KMS-11 (cell line): ENCODE results near the gene ANKRD49.
"Not testable (repeated sequence)": the region's sequence is repeated elsewhere in the genome, so short reads cannot be mapped to it uniquely, and the experiment has no call there.

Experiments
- H2AFZ ChIP-seq: fragments of 200-600 bp; sonication (generic); 2 replicates; pipeline ENCODE4 v1.6.1; 2016; ENCODE audit warnings: antibody characterized with exemption, mixed run types, low read depth
- H3K27ac ChIP-seq: fragments of 200-600 bp; sonication (generic); 2 replicates; pipeline ENCODE4 v1.6.1; 2016; ENCODE audit warnings: mild to moderate bottlenecking, mixed run types
- H3K27me3 ChIP-seq: fragments of 200-600 bp; sonication (generic); 2 replicates; pipeline ENCODE4 v1.6.1; 2017; ENCODE audit warnings: mild to moderate bottlenecking, low read depth, mixed run types, moderate library complexity; ENCODE audit not compliant: insufficient read depth
- H3K36me3 ChIP-seq: fragments of 200-600 bp; sonication (generic); 2 replicates; pipeline ENCODE4 v1.6.1; 2017; ENCODE audit warnings: mild to moderate bottlenecking, mixed run types; ENCODE audit not compliant: insufficient read depth
- H3K4me1 ChIP-seq: fragments of 200-600 bp; sonication (generic); 2 replicates; pipeline ENCODE4 v1.6.1; 2016; ENCODE audit warnings: mild to moderate bottlenecking, low read depth, mixed run types; ENCODE audit not compliant: poor library complexity, severe bottlenecking
- H3K4me2 ChIP-seq: fragments of 200-600 bp; sonication (generic); 2 replicates; pipeline ENCODE4 v1.7.0; 2016; ENCODE audit warnings: mild to moderate bottlenecking, mixed run types
- H3K4me3 ChIP-seq: fragments of 200-600 bp; sonication (generic); IDR thresholded peaks from 2 replicates; pipeline ENCODE4 v1.6.1; 2017; ENCODE audit warnings: low read depth, low read length, mixed read lengths; ENCODE audit not compliant: insufficient read depth
- H3K79me2 ChIP-seq: fragments of 200-600 bp; sonication (generic); 2 replicates; pipeline ENCODE4 v1.6.1; 2016; ENCODE audit warnings: low read depth, mixed run types; ENCODE audit not compliant: insufficient read depth
- H3K9ac ChIP-seq: fragments of 200-600 bp; sonication (generic); 2 replicates; pipeline ENCODE4 v1.6.1; 2016; ENCODE audit warnings: mild to moderate bottlenecking, mixed run types
- H4K20me1 ChIP-seq: fragments of 200-600 bp; sonication (generic); 2 replicates; pipeline ENCODE4 v1.6.1; 2016; ENCODE audit warnings: mild to moderate bottlenecking, mixed run types; ENCODE audit not compliant: insufficient read depth
- TF ChIP-seq, protein P1 (sequence below): fragments of 200-600 bp; sonication (generic); conservative IDR thresholded peaks from 2 replicates; pipeline ENCODE4 v1.6.1; 2017; ENCODE audit warnings: low read depth, mild to moderate bottlenecking, antibody characterized with exemption, low read length, moderate library complexity, mixed read lengths

The ANKRD49 gene

DNA sequence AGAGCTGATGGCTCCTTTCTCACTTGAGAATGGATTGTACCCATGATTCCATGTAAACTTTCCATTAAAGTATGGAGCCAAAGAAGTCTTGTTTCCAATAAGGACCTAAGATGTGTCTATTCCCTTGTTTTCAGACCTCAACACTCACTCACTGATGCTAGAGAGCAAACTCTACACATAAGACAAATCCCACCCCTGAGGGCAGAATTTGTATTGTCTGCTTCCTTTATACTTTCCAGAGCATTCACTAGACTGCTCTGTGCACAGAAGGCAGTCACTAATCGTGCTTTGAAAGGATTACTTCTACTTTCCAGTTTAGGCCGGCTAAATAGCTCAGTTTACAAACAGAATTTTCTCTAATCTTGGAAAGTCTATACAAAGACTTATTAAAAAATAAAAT, 6.4 kb downstream of the ANKRD49 start:
- H3K36me3 ChIP-seq: no peaks in the 10 kb centered on the region
- no peaks in the 10 kb centered on the region for H3K27me3 ChIP-seq
- TF ChIP-seq, protein P1, sequence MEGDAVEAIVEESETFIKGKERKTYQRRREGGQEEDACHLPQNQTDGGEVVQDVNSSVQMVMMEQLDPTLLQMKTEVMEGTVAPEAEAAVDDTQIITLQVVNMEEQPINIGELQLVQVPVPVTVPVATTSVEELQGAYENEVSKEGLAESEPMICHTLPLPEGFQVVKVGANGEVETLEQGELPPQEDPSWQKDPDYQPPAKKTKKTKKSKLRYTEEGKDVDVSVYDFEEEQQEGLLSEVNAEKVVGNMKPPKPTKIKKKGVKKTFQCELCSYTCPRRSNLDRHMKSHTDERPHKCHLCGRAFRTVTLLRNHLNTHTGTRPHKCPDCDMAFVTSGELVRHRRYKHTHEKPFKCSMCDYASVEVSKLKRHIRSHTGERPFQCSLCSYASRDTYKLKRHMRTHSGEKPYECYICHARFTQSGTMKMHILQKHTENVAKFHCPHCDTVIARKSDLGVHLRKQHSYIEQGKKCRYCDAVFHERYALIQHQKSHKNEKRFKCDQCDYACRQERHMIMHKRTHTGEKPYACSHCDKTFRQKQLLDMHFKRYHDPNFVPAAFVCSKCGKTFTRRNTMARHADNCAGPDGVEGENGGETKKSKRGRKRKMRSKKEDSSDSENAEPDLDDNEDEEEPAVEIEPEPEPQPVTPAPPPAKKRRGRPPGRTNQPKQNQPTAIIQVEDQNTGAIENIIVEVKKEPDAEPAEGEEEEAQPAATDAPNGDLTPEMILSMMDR: no peak

DNA sequence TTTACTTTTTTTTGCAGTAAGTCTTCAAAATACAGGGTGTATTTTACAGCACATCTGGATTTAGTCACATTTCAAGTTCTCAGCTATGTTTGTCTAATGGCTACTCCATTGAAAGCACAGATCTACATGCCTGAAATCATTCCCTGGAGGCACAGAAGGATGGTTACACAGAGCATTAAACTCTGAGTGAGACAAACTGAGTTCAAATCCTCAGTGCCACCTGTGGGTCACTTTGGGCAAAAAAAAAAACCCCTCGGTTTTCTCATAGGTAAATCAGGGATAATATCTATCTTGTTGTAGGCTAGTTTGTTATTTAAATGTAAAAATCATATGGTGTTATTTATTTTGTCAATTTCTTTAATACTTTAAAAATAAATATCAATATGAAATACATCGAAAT, 7.7 kb downstream of the ANKRD49 start:
- Histone ChIP-seq H3K4me1 (no peaks in the 10 kb centered on the region), H3K27ac (no peak overlapping the region), H3K36me3 (no peaks in the 10 kb centered on the region), H2AFZ (no peak overlapping the region), H3K4me3 (no peak overlapping the region), H3K9ac (no peak overlapping the region), H3K4me2 (no peak overlapping the region), H4K20me1 (no peaks in the 10 kb centered on the region), H3K79me2 (no peaks in the 10 kb centered on the region), H3K27me3 (no peaks in the 10 kb centered on the region)
- TF ChIP-seq, protein P1: no peak

More for the DNA sequence above, 6.4 kb downstream of the ANKRD49 start:
- Histone ChIP-seq H3K79me2 (peaks cover under 1% of the 10 kb centered on the region; the same call in 1 of the 2 replicates), H3K4me1 (peaks cover 4% of the 10 kb centered on the region), H4K20me1 (no peaks in the 10 kb centered on the region), H3K9ac (no peak overlapping the region), H3K27ac (no peak overlapping the region), H3K4me3 (no peak overlapping the region), H2AFZ (no peak overlapping the region), H3K4me2 (no peak overlapping the region)

DNA sequence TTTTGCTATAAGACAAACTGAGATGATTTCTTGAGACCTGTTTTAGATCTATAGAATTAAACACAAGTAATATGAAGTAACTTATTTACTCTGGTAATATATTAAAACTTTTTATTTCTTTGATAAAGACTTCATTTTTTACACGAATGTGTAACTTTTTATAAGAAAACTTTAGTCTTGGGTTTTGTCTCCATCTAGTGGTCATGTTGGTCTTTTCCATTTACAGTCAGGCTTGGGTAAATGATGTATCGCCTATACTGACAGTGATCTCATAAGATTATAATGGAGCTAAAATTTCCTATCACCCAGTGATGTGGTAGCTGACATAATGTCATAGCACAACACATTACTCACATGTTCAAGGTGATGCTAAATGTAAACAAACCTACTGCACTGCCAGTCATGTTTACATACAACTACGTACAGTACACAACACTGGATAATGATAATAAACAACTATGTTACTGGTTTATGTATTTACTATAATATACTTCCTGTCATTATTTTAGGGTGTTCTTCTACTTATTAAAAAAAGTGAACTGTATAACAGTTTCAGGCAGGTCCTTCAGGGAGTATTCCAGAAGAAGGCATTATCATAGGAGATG, 11.0 kb downstream of the ANKRD49 start:
- H3K4me2 ChIP-seq: no peak overlapping the region
- no peaks in the 10 kb centered on the region for H4K20me1 ChIP-seq
- H3K27me3 ChIP-seq: no peaks in the 10 kb centered on the region
- no peak overlapping the region for H3K9ac ChIP-seq
- H2AFZ ChIP-seq: no peak overlapping the region
- no peaks in the 10 kb centered on the region for H3K36me3 ChIP-seq
- H3K27ac ChIP-seq: no peak overlapping the region
- no peak overlapping the region for H3K4me3 ChIP-seq
- H3K4me1 ChIP-seq: no peaks in the 10 kb centered on the region
- TF ChIP-seq, protein P1: peak; percentile 58
- H3K79me2 ChIP-seq: no peaks in the 10 kb centered on the region

DNA sequence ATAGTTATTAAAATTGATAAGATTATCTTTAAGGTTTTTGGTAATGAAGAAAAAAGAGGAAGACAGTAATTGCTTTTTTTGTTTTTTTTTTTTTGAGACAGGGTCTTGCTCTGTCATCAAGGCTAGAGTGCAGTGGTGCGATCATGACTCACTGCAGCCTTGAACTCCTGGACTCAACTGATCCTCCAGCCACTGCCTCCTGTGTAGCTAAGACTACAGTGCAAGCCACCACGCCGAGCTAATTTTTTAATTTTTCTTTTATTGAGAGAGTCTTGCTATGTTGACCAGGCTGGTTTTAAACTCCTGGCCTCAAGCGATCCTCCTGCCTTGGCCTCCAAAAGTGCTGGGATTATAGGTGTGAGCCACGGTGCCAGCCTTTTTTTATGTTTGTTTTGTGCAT, 12.7 kb downstream of the ANKRD49 start:
- H3K9ac ChIP-seq, H4K20me1 ChIP-seq, H3K4me1 ChIP-seq, H3K4me2 ChIP-seq, H3K79me2 ChIP-seq, H3K27ac ChIP-seq, H3K4me3 ChIP-seq, H3K36me3 ChIP-seq, H2AFZ ChIP-seq, H3K27me3 ChIP-seq: not testable (repeated sequence)

DNA sequence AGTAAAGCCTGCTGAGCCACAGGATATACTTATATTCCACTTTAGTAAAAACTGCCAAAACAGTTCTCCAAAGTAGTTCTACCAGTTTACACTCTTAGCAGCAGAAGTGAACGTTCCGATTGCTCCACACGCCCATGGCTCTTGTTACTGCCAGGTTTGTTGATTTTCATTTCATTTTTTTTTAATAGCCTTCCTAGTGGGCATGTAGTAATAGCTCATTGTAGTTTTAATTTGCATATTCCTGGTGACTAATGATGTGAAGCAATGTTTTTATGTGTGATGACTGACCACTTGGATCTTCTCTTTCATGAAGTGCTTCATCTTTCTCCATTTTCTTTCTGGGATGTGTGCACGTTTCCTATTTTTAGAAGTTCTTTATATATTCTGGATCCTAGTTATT, 13.7 kb downstream of the ANKRD49 start:
- no peaks in the 10 kb centered on the region for H4K20me1 ChIP-seq

More for the DNA sequence above, 13.7 kb downstream of the ANKRD49 start:
- TF ChIP-seq, protein P1: no peak
- Histone ChIP-seq H3K9ac (no peak overlapping the region), H3K4me2 (no peak overlapping the region), H3K27ac (no peak overlapping the region), H3K27me3 (no peaks in the 10 kb centered on the region), H3K36me3 (no peaks in the 10 kb centered on the region), H3K4me3 (no peak overlapping the region), H3K79me2 (no peaks in the 10 kb centered on the region), H2AFZ (no peak overlapping the region), H3K4me1 (no peaks in the 10 kb centered on the region)
